KMS-11 (cell line): ENCODE data around the gene EIF5.

ENCODE experiments used
- H2AFZ ChIP-seq: fragments of 200-600 bp; sonication (generic); 2 replicates; pipeline ENCODE4 v1.6.1; 2016; ENCODE audit warnings: antibody characterized with exemption, mixed run types, low read depth
- H3K27ac ChIP-seq: fragments of 200-600 bp; sonication (generic); 2 replicates; pipeline ENCODE4 v1.6.1; 2016; ENCODE audit warnings: mild to moderate bottlenecking, mixed run types
- H3K27me3 ChIP-seq: fragments of 200-600 bp; sonication (generic); 2 replicates; pipeline ENCODE4 v1.6.1; 2017; ENCODE audit warnings: mild to moderate bottlenecking, low read depth, mixed run types, moderate library complexity; ENCODE audit not compliant: insufficient read depth
- H3K36me3 ChIP-seq: fragments of 200-600 bp; sonication (generic); 2 replicates; pipeline ENCODE4 v1.6.1; 2017; ENCODE audit warnings: mild to moderate bottlenecking, mixed run types; ENCODE audit not compliant: insufficient read depth
- H3K4me1 ChIP-seq: fragments of 200-600 bp; sonication (generic); 2 replicates; pipeline ENCODE4 v1.6.1; 2016; ENCODE audit warnings: mild to moderate bottlenecking, low read depth, mixed run types; ENCODE audit not compliant: poor library complexity, severe bottlenecking
- H3K4me2 ChIP-seq: fragments of 200-600 bp; sonication (generic); 2 replicates; pipeline ENCODE4 v1.7.0; 2016; ENCODE audit warnings: mild to moderate bottlenecking, mixed run types
- H3K4me3 ChIP-seq: fragments of 200-600 bp; sonication (generic); IDR thresholded peaks from 2 replicates; pipeline ENCODE4 v1.6.1; 2017; ENCODE audit warnings: low read depth, low read length, mixed read lengths; ENCODE audit not compliant: insufficient read depth
- H3K79me2 ChIP-seq: fragments of 200-600 bp; sonication (generic); 2 replicates; pipeline ENCODE4 v1.6.1; 2016; ENCODE audit warnings: low read depth, mixed run types; ENCODE audit not compliant: insufficient read depth
- H3K9ac ChIP-seq: fragments of 200-600 bp; sonication (generic); 2 replicates; pipeline ENCODE4 v1.6.1; 2016; ENCODE audit warnings: mild to moderate bottlenecking, mixed run types
- H4K20me1 ChIP-seq: fragments of 200-600 bp; sonication (generic); 2 replicates; pipeline ENCODE4 v1.6.1; 2016; ENCODE audit warnings: mild to moderate bottlenecking, mixed run types; ENCODE audit not compliant: insufficient read depth
- CTCF ChIP-seq: fragments of 200-600 bp; sonication (generic); conservative IDR thresholded peaks from 2 replicates; pipeline ENCODE4 v1.6.1; 2017; ENCODE audit warnings: low read depth, mild to moderate bottlenecking, antibody characterized with exemption, low read length, moderate library complexity, mixed read lengths

The EIF5 gene

GRCh38 chr14:103393070-103393469, 59.0 kb downstream of the EIF5 start:
- peaks cover 49% of the 10 kb centered on the region for H4K20me1 ChIP-seq
- H3K79me2 ChIP-seq: peaks cover 99% of the 10 kb centered on the region
- peaks cover 69% of the 10 kb centered on the region for H3K4me1 ChIP-seq
- no peak overlapping the region for H3K9ac ChIP-seq
- H2AFZ ChIP-seq: no peak overlapping the region
- no peak for TF ChIP-seq CTCF
- H3K4me3 ChIP-seq: no peak overlapping the region
- no peaks in the 10 kb centered on the region for H3K36me3 ChIP-seq
- no peak overlapping the region for H3K4me2 ChIP-seq
- H3K27me3 ChIP-seq: no peaks in the 10 kb centered on the region
- H3K27ac ChIP-seq: no peak overlapping the region

GRCh38 chr14:103393676-103394626, 59.9 kb downstream of the EIF5 start:
- no peak overlapping the region; the same call in 1 of the 2 replicates for H3K27ac ChIP-seq
- peak; percentile 80 for TF ChIP-seq CTCF
- H3K9ac ChIP-seq: no peak overlapping the region
- peaks cover 71% of the 10 kb centered on the region for H3K4me1 ChIP-seq
- H3K79me2 ChIP-seq: peaks cover 99% of the 10 kb centered on the region
- H3K36me3 ChIP-seq: no peaks in the 10 kb centered on the region
- no peaks in the 10 kb centered on the region for H3K27me3 ChIP-seq
- H4K20me1 ChIP-seq: peaks cover 41% of the 10 kb centered on the region
- no peak overlapping the region for H3K4me3 ChIP-seq
- H3K4me2 ChIP-seq: peak overlapping the region; percentile 44; the same call in 1 of the 2 replicates
- no peak overlapping the region for H2AFZ ChIP-seq
